SU-DHL-6 (cell line): Measurements from ENCODE around the gene CDH13.

ENCODE experiments used
- H2AFZ ChIP-seq: fragments of 200-600 bp; sonication (generic); 2 replicates; pipeline ENCODE4 v1.6.1; 2014; ENCODE audit warnings: low read depth, mild to moderate bottlenecking, moderate library complexity, mixed read lengths, antibody characterized with exemption, low read length; ENCODE audit not compliant: severe bottlenecking
- H3F3A ChIP-seq: fragments of 200-600 bp; shearing (Covaris generic); 2 replicates; pipeline ENCODE4 v1.6.0; 2016; ENCODE audit warnings: antibody characterized with exemption, mild to moderate bottlenecking; ENCODE audit not compliant: insufficient read depth
- H3K27ac ChIP-seq: fragments of 200-600 bp; sonication (generic); 2 replicates; pipeline ENCODE4 v1.5.1; 2016; ENCODE audit warnings: low read depth, mild to moderate bottlenecking, low read length, moderate library complexity, mixed read lengths
- H3K27me3 ChIP-seq: fragments of 200-600 bp; sonication (generic), shearing (Covaris generic); 2 replicates; pipeline ENCODE4 v1.6.0; 2014; ENCODE audit warnings: mild to moderate bottlenecking, low read length
- H3K36me3 ChIP-seq: fragments of 200-600 bp; sonication (generic); 2 replicates; pipeline ENCODE4 v1.6.1; 2014; ENCODE audit warnings: mild to moderate bottlenecking, low read length, mixed read lengths
- H3K4me2 ChIP-seq: fragments of 300-600, 200-600 bp; shearing (Covaris generic), sonication (generic); 2 replicates; pipeline ENCODE4 v1.6.0; 2014; ENCODE audit warnings: low read length, low read depth, mild to moderate bottlenecking; ENCODE audit not compliant: poor library complexity, severe bottlenecking
- H3K4me3 ChIP-seq: fragments of 200-600 bp; sonication (generic); 2 replicates; pipeline ENCODE4 v1.5.1; 2014; ENCODE audit warnings: antibody characterized with exemption, low read length, mild to moderate bottlenecking, mixed read lengths; ENCODE audit not compliant: insufficient read depth, poor library complexity, severe bottlenecking
- H3K79me2 ChIP-seq: fragments of 200-600 bp; sonication (generic); 2 replicates; pipeline ENCODE4 v1.6.1; 2014; ENCODE audit warnings: mild to moderate bottlenecking, low read length, moderate library complexity; ENCODE audit not compliant: insufficient read depth
- H3K9ac ChIP-seq: fragments of 200-600 bp; sonication (generic); 2 replicates; pipeline ENCODE4 v1.7.0; 2014; ENCODE audit warnings: mild to moderate bottlenecking, low read length
- H3K9me2 ChIP-seq: fragments of 200-600 bp; sonication (generic); replicated peaks from 2 replicates; pipeline ENCODE4 v1.6.1; 2014; ENCODE audit warnings: low read length; ENCODE audit not compliant: insufficient read depth
- H3K9me3 ChIP-seq: fragments of 200-600 bp; sonication (generic); 2 replicates; pipeline ENCODE4 v1.6.1; 2014; ENCODE audit warnings: low read length, mixed read lengths; ENCODE audit not compliant: insufficient read depth
- H4K20me1 ChIP-seq: fragments of 200-600 bp; sonication (generic); 2 replicates; pipeline ENCODE4 v1.6.1; 2014; ENCODE audit warnings: low read depth, mild to moderate bottlenecking, antibody characterized with exemption, low read length, moderate library complexity, mixed read lengths
- EZH2phosphoT487 ChIP-seq: fragments of 200-600 bp; sonication (generic), shearing (Covaris generic); conservative IDR thresholded peaks from 2 replicates; pipeline ENCODE4 v1.6.1; 2018; ENCODE audit warnings: mild to moderate bottlenecking, antibody characterized with exemption, low read length, moderate library complexity, mixed read lengths
- TF ChIP-seq, protein P1 (sequence below): fragments of 200-600 bp; sonication (generic); IDR thresholded peaks from one replicate; pipeline ENCODE4 v1.5.1; 2017; ENCODE audit warnings: antibody characterized with exemption, mild to moderate bottlenecking, low read length, moderate library complexity; ENCODE audit not compliant: insufficient read depth, poor library complexity, severe bottlenecking

The CDH13 gene

DNA sequence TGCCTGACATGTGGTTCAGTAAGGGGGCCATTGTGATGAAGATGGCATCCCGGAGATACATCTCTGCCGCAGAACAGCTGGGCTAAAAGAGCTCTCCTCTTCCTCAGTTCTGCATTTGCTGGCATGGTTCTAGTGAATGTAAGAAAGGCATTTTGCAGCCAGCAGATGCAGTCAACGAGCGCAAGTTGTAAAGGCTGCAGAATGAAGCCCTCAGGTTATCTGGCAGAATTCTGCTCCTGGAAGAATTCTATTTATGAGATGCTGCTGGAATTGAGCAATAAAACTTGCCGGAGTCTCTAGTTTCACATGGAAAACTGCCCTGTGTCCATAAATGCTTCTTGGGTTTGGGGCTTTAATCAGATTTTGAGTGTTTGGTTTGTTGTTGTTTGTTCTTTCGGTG, 1004.2 kb downstream of the CDH13 start:
- Histone ChIP-seq H3F3A (no peaks in the 10 kb centered on the region), H3K27ac (no peak overlapping the region), H2AFZ (no peak overlapping the region), H3K9ac (no peak overlapping the region), H3K4me2 (no peak overlapping the region), H3K36me3 (no peaks in the 10 kb centered on the region), H3K4me3 (no peak overlapping the region), H3K9me2 (no peaks in the 10 kb centered on the region), H3K79me2 (no peaks in the 10 kb centered on the region), H3K27me3 (no peaks in the 10 kb centered on the region), H3K9me3 (no peaks in the 10 kb centered on the region), H4K20me1 (no peaks in the 10 kb centered on the region)
- TF ChIP-seq, protein P1, sequence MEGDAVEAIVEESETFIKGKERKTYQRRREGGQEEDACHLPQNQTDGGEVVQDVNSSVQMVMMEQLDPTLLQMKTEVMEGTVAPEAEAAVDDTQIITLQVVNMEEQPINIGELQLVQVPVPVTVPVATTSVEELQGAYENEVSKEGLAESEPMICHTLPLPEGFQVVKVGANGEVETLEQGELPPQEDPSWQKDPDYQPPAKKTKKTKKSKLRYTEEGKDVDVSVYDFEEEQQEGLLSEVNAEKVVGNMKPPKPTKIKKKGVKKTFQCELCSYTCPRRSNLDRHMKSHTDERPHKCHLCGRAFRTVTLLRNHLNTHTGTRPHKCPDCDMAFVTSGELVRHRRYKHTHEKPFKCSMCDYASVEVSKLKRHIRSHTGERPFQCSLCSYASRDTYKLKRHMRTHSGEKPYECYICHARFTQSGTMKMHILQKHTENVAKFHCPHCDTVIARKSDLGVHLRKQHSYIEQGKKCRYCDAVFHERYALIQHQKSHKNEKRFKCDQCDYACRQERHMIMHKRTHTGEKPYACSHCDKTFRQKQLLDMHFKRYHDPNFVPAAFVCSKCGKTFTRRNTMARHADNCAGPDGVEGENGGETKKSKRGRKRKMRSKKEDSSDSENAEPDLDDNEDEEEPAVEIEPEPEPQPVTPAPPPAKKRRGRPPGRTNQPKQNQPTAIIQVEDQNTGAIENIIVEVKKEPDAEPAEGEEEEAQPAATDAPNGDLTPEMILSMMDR: no peak
- TF ChIP-seq EZH2phosphoT487: no peak

GRCh38 chr16:83633286-83633685, 1006.5 kb downstream of the CDH13 start:
- H2AFZ ChIP-seq: no peak overlapping the region
- TF ChIP-seq, protein P1: no peak
- TF ChIP-seq EZH2phosphoT487: no peak
- H3F3A ChIP-seq: no peaks in the 10 kb centered on the region
- no peaks in the 10 kb centered on the region for H3K27me3 ChIP-seq
- H3K9me2 ChIP-seq: no peaks in the 10 kb centered on the region
- no peak overlapping the region for H3K4me2 ChIP-seq
- H3K4me3 ChIP-seq: no peak overlapping the region
- no peak overlapping the region for H3K27ac ChIP-seq
- H4K20me1 ChIP-seq: no peaks in the 10 kb centered on the region
- H3K9ac ChIP-seq: no peak overlapping the region
- H3K36me3 ChIP-seq: no peaks in the 10 kb centered on the region
- no peaks in the 10 kb centered on the region for H3K79me2 ChIP-seq
- no peaks in the 10 kb centered on the region for H3K9me3 ChIP-seq

GRCh38 chr16:83648347-83648746, 1021.6 kb downstream of the CDH13 start:
- Histone ChIP-seq H3K79me2 (no peaks in the 10 kb centered on the region), H4K20me1 (no peaks in the 10 kb centered on the region), H3K4me3 (no peak overlapping the region), H3K27ac (no peak overlapping the region), H3K9ac (no peak overlapping the region), H3K27me3 (no peaks in the 10 kb centered on the region), H3K4me2 (no peak overlapping the region), H3K36me3 (no peaks in the 10 kb centered on the region), H2AFZ (no peak overlapping the region), H3F3A (no peaks in the 10 kb centered on the region), H3K9me2 (no peaks in the 10 kb centered on the region), H3K9me3 (no peaks in the 10 kb centered on the region)
- TF ChIP-seq, protein P1: no peak
- no peak for TF ChIP-seq EZH2phosphoT487

DNA sequence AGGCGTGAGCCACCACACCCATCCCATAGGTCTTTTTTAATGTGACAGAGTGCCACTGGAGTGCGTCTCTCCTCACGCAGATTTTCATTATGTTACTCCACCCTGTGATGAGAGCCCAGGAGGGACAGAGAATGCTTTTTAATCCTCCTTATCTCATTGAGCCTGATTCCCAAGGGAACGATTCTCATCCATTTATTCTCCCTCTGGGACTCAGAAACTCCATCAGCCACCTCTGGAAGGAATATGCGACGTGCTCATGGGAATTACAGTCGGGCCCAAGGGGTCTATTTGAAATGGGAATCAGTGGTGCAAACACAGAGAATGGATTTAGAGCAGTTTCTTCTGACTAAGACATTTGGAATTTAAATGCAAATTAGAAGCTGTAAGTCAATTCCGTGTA, 1025.1 kb downstream of the CDH13 start:
- H4K20me1 ChIP-seq: no peaks in the 10 kb centered on the region
- H3K4me2 ChIP-seq: no peak overlapping the region
- H3K9me2 ChIP-seq: no peaks in the 10 kb centered on the region
- H3K9me3 ChIP-seq: no peaks in the 10 kb centered on the region
- no peaks in the 10 kb centered on the region for H3F3A ChIP-seq
- no peak for TF ChIP-seq EZH2phosphoT487
- TF ChIP-seq, protein P1: no peak
- H3K27me3 ChIP-seq: no peaks in the 10 kb centered on the region
- no peak overlapping the region for H3K9ac ChIP-seq
- H3K4me3 ChIP-seq: no peak overlapping the region
- H3K27ac ChIP-seq: no peak overlapping the region
- H3K36me3 ChIP-seq: no peaks in the 10 kb centered on the region
- H2AFZ ChIP-seq: no peak overlapping the region
- no peaks in the 10 kb centered on the region for H3K79me2 ChIP-seq
